Fibroblast of peridontal ligament (primary cell): ENCODE data around the gene SEC63.
A peak's percentile ranks its signal among the peaks of the same experiment; 100 is the strongest.
"Not testable (repeated sequence)": the region's sequence is repeated elsewhere in the genome, so short reads cannot be mapped to it uniquely, and the experiment has no call there.

ENCODE experiments used
- DNase-seq: peaks from one replicate; pipeline ENCODE4 v3.0.0-alpha.2; 2010; ENCODE audit errors: extremely low read depth

The SEC63 gene, protein sequence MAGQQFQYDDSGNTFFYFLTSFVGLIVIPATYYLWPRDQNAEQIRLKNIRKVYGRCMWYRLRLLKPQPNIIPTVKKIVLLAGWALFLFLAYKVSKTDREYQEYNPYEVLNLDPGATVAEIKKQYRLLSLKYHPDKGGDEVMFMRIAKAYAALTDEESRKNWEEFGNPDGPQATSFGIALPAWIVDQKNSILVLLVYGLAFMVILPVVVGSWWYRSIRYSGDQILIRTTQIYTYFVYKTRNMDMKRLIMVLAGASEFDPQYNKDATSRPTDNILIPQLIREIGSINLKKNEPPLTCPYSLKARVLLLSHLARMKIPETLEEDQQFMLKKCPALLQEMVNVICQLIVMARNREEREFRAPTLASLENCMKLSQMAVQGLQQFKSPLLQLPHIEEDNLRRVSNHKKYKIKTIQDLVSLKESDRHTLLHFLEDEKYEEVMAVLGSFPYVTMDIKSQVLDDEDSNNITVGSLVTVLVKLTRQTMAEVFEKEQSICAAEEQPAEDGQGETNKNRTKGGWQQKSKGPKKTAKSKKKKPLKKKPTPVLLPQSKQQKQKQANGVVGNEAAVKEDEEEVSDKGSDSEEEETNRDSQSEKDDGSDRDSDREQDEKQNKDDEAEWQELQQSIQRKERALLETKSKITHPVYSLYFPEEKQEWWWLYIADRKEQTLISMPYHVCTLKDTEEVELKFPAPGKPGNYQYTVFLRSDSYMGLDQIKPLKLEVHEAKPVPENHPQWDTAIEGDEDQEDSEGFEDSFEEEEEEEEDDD

GRCh38 chr6:107957909-107958688 is at the start of gene SEC63:
SEC63 (minus strand) TSS chr6:107958208; CDS start chr6:107958009, 199 bp downstream.
- DNase-seq = peak; percentile 94

- DNase-seq = no peak
These were observed 48.0 kb upstream of the SEC63 start for GRCh38 chr6:108005961-108006360.

DNA sequence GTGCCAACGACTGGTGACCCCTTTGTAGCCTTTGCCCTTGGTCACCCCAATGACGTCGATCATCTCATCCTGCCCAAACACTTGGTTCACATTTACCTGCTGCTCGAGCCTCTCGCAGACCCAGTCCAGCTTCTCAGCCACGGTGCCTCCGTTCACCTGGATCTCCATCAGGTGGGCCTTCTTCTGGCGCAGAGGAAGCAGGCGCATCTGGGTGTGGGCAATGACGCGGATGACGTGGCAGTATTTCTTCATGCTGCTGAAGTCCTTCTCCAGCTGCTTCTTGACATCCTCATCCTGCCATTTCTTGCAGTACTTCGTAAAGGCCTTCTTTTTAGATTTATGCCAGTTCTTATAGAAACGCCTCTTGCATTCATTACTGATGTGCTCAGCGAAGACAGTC is 46.9 kb upstream of the SEC63 start:
- no peak for DNase-seq

DNA sequence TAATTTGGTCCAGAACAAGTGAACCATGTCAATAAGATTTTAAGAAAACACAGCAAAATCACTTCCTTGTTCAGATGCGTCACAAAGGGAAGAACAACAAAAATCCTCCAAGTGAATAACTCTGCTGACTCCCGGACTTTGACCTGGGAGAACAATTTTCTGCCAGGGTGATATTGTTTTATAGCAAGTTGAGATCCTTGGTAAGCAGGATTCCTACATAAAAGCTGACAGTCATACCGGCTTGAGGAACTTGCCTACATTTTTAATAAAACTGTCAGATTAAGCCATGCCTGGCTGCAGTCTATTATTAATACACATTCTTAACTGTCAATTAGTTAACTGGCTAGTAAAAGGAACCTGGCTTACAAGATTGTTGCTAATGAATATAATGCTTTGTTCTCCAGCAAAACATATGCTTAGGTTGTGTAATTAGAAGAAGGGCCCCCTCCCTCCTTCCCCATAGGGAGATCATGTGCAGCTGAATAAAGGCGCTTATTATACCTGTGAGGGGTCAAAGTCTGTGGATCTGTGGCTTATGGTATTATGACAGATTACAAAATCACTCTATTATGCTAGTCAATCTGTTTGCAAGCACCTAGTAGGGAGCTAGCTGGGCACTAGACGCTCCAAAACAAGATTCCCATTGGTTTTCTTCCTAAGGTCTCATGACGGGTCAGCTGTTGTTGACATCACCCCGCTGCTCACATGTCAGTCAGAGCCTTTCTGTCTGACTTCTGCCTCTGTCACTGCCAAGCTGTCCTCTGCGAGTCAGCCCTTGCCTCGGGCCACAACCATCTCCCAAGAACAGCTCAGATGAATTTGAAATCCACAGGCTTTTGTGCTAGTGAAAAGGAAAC is 44.6 kb upstream of the SEC63 start:
- peak; percentile 39 for DNase-seq

DNA sequence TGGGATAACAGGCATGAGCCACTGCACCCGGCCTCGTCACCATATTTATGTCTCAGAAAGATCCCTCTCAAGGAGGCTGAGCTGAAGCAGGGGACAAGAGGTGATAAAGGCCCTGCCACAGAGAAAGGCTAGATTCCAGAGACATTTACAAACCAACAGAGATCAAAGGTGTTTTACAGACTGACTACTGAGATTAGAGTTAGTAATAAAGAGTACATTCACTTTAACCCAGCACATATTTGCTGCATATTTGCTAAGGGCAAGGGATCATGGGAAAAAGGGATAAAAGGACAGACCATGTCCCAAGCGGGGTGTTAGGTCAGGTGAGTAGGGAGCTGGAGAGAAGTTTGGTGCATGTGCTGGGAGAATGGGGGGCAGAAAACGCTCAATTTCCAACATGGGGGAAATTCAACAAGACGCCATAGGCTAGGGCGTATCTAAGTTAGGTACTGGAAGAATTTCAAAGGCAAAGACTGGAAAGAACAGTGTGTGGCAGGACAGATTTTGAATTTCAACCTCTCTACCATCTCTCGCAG is 43.8 kb upstream of the SEC63 start:
- DNase-seq = no peak

DNA sequence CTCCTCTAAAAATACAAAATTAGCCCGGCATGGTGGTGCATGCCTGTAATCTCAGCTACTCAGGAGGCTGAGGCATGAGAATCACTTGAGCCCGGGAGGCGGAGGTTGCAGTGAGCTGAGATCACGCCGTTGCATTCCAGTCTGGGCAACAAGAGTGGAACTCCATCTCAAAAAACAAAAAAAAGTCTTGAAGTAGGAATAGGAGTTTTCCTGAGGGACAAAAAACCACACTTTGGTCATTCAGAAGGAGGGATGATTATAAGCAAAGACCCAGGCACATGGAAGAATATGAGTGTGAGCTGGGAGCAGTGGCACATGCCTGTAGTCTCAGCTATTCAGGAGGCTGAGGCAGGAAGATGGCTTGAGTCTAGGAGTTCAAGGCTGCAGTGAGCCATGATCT is 42.3 kb upstream of the SEC63 start:
- DNase-seq = not testable (repeated sequence)

- DNase-seq = no peak
These were observed 41.3 kb upstream of the SEC63 start for GRCh38 chr6:107999341-107999740.

DNA sequence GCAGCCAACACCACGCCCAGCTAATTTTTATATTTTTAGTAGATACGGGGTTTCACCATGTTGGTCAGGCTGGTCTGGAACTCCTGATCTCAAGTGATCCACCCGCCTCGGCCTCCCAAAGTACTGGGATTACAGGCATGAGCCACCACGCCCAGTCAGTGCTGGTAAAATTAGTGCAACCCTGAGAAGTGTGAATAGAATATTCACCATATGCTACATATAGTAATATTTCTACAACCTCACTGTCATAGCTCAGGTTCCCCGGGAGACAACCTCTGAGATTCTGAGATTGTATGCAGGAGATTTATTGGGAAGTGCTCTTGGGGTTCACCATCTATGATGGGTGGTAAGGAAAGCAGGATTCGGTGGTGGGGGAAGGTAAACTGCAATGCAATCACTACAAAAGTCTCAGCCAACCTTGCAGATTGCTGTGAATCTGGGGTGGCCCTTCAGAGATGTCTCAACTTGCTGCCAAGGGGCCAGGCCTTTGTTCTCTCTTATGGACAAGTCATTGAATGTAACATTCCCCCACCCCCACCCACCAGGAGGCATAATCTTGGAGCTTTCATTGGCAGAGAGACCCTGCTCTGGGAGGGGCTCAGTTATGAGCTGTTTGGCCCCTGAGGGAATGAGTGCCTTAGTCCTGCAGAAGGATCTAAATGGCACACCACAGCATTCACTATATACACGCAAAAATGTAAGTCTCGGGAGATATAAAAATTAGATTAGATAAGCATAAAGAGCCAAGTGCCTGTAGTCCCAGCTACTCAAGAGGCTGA is 34.0 kb upstream of the SEC63 start:
- DNase-seq = no peak

DNA sequence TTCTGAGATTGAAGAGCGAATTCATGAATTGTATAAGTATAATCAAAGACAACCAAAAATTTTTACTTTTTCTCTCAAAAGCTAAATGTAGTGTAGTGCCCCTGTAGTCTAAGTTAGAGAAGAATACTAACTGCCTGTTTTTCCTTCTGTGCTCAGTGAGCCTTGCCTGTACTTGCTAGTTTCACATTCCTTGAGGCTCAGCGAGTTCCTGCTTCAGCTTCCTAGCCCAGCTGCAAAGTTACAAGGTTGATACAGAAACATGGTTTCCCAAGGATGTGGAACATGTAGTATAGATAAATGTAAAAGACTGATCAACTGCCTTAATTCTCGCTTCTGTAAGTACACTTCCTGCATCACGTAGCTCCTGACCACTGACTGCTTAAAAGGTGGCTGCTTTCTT is 33.1 kb upstream of the SEC63 start:
- no peak for DNase-seq

DNA sequence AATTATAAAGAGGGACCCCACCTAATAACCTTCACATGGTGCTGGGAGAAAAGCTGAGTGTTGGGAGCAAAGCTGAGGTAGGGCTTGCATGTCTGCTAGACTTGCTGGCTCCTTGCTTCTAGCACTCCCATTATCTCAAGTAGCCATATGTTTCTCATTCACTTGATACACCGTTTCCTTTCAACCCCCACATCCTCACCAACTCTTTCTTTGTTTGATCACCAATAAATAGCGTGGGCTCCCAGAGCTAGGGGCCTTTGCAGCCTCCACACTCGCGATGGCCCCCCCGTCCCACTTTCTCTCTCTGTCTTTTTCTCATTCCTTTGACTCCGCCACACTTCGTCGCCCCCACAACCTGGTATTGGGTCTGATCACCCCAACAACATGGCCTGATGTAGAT is 32.6 kb upstream of the SEC63 start:
- DNase-seq = not testable (repeated sequence)

- no peak for DNase-seq
These were observed 31.4 kb upstream of the SEC63 start for GRCh38 chr6:107989166-107990094.

- no peak for DNase-seq
These were observed 30.6 kb upstream of the SEC63 start for GRCh38 chr6:107988570-107988969.

DNA sequence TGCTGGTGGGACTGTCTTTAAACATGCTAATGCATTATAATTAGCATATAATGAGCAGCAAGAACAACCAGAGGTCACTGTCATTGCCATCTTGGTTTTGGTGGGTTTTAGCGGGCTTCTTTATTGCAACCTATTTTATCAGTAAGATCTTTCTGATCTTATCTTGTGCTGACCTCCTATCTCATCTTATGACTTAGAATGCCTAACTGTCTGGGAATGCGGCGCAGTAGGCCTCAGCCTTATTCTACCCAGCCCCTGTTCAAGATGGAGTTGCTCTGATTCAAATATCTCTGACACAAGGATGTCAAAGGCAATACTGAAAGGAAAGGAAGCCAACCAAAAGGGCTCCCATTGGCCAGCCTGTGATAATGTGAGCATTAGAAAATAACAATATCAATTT is 29.8 kb upstream of the SEC63 start:
- no peak for DNase-seq

DNA sequence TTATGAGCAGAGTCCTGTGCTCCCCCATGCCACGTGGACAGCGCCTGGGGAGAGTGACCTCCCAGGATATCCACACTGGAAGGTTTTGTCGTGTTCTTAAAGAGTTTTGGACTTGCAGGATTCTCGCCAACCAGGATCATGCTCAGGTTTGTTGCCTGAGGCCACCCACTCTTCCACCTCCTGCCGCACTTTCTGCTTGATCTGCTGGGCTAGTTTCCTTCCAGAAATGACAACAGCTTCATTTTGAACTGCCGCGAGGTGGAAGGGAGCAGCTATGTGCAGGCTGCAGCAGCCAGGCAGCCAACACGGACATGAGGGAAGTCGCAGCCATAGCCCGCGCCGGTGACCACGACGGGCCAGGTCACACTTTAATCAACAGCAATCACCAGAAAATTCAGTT is 27.7 kb upstream of the SEC63 start:
- DNase-seq = no peak

DNA sequence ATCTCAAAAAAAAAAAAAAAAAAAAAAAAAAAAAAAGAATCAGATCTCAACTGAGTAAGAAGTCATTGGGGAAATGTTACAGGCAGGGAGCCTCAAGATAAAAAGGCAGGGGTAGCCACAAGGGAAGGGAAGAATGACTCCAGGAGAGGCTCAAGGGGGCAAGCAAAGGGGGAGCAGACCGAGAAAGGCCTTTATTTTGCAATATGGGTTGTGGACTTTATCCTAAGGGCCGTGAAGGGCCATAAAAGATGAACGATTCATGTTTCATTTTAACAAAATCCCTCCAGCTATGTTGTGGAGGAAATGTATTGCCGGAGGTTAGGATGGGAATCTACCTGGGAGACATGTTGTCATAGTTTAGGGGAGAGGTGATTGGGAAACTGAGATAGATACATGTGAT is 25.8 kb upstream of the SEC63 start:
- DNase-seq = no peak

DNA sequence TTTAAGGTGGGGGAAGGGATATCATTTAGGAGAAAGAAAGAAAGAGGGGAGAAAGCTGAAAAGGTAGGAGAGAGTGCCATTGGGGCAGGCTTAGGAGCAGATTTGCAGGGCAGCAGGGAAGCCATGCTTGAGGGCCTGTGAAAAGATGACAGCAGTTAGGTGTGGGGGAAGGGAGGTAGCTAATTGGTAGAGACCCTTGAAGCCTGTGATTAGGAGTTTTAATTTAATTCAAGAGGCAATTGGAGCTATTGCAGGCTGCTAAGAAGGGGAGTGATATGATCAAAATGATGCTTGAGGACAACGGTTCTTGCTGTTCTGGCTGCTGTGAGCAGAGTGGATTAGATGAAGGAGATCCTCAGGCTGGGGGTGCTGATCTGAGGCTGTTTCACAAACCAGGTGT is 24.5 kb upstream of the SEC63 start:
- DNase-seq = no peak

DNA sequence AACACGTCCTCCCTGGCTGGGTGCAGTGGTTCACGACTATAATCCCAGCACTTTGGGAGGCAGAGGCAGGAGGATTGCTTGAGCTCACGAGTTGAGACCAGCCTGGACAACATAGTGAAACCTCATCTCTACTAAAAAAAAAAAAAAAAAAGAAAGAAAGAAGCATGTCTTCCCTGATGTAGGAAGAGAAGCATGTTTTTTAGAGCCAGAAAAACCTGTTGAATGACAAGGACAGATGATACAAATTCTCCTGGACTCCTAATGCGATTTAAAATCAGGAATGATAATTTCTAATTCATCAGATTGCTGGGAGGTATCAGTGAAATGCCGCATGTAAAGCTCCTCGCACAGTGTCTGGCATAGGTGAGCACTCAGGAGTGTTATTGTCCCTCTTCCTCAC is 23.7 kb upstream of the SEC63 start:
- no peak for DNase-seq

DNA sequence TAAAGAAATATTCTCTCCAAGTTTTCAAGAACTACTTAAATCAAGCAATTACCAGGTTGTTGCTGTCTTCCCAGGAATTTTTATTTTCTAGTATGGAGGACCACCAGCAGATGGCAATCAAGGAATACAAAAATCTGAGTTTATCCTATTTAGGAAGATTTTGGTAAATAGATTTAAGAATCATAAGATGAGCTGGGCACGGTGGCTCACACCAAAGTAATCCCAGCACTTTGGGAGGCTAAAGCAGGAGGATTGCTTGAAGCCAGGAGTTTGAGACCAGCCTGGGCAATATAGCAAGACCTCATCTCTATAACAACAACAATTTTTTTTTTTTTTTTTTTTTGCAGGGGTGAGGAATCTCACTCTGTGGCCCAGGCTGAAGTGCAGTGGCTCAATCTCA is 19.3 kb upstream of the SEC63 start:
- DNase-seq = peak; percentile 67

DNA sequence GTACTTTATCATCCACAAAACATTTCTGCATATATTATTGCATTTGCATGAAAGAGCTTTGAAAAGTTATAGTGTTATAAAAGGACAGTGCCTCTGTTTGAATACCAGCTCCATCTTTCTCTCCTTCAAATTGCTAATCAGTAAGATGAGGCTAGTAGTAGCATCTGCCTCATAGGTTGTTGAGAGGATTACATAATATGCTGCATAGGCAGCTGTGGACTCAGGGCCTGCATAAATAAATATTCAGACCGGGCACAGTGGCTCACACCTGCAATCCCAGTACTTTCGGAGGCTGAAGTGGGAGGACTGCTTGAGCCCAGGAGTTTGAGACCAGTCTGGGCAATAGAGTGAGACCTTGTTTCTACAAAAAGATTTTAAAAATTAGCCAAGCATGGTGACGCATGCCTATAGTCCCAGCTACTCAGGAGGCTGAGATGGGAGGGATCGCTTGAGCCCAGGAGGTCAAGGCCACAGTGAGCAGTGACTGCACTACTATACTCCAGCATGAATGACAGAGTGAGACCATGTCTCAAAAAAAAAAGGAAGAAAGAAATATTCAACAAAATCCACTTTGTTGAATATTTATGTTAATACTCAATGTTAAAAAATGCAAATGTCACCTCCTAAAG is 18.3 kb upstream of the SEC63 start:
- no peak for DNase-seq
